H1 (cell line): ENCODE data around the gene ARMH1. TPM values are rescaled to one million over a fixed set of nuclear protein-coding genes. Genes with fewer than 3 reads are reported as not detected.
A peak's percentile ranks its signal among the peaks of the same experiment; 100 is the strongest.

ENCODE experiments used
- CTCF ChIA-PET: fragments of 300-600 bp; sonication (Branson Sonifier 250); formaldehyde crosslinking; loops from one replicate; lab custom pipeline; 2021; ENCODE audit not compliant: partially characterized antibody; lab: Charles Lee
- POLR2A ChIA-PET: fragments of 300-600 bp; sonication (Branson Sonifier 250); formaldehyde crosslinking; loops from one replicate; lab custom pipeline; 2021; ENCODE audit warnings: inconsistent platforms; ENCODE audit not compliant: partially characterized antibody; lab: Charles Lee
- DNase-seq, 2 experiments: peaks; one replicate each; pipeline versions ENCODE4 v3.0.0 to v3.0.0-alpha.2; 2010 to 2022; ENCODE audit warnings: low spot score in 2 of 2, low read depth in 1 of 2, mixed read lengths in 1 of 2
- FAIRE-seq: peaks from 2 replicates; lab custom pipeline; 2011; peaks lifted over from hg19 to GRCh38; lab: Jason Lieb, UNC
- H2AFZ ChIP-seq: 2 replicates; pipeline ENCODE4 v1.8.1; 2012; ENCODE audit warnings: low read length, inconsistent platforms
- H2AK5ac ChIP-seq: 2 replicates; pipeline ENCODE4 v1.6.1; 2013; ENCODE audit warnings: low read depth, low read length
- H2BK120ac ChIP-seq: replicated peaks from 2 replicates; pipeline ENCODE3; 2013; ENCODE audit warnings: low read depth, low read length, inconsistent platforms
- H2BK12ac ChIP-seq: 2 replicates; pipeline ENCODE4 v1.6.1; 2013; ENCODE audit warnings: low read depth, low read length
- H2BK15ac ChIP-seq: 2 replicates; pipeline ENCODE4 v1.6.1; 2013; ENCODE audit warnings: low read length
- H2BK20ac ChIP-seq: 2 replicates; pipeline ENCODE4 v1.6.1; 2013; ENCODE audit warnings: low read length
- H2BK5ac ChIP-seq: 2 replicates; pipeline ENCODE4 v1.6.1; 2013; ENCODE audit warnings: low read depth, low read length
- H3K14ac ChIP-seq: 2 replicates; pipeline ENCODE4 v1.6.1; 2013; ENCODE audit warnings: inconsistent platforms; ENCODE audit not compliant: insufficient read length
- H3K18ac ChIP-seq: 2 replicates; pipeline ENCODE4 v1.6.1; 2013; ENCODE audit warnings: low read length; ENCODE audit errors: extremely low read depth
- H3K23ac ChIP-seq: 2 replicates; pipeline ENCODE4 v1.6.1; 2013; ENCODE audit warnings: inconsistent platforms; ENCODE audit not compliant: insufficient read length
- H3K23me2 ChIP-seq: 2 replicates; pipeline ENCODE4 v1.6.1; 2013; ENCODE audit warnings: low read depth, low read length
- H3K27ac ChIP-seq: 2 replicates; pipeline ENCODE4 v1.6.1; 2011; ENCODE audit warnings: low read depth, low read length, inconsistent platforms
- H3K27me3 ChIP-seq, 4 experiments: replicated peaks in 1 of 4; 1 replicate in 1 of 4; 2 replicates in 3 of 4; pipeline versions ENCODE4 v1.6.1 to v1.8.1; 2011 to 2013; ENCODE audit warnings: low read length in 3 of 4, mild to moderate bottlenecking in 3 of 4, inconsistent platforms in 2 of 4, mixed read lengths in 2 of 4, moderate library complexity in 1 of 4; ENCODE audit not compliant: control insufficient read depth in 3 of 4, insufficient read depth in 3 of 4; ENCODE audit errors: extremely low read depth in 1 of 4
- H3K36me3 ChIP-seq, 4 experiments: 2 replicates each; pipeline versions ENCODE4 v1.6.1 to v1.8.1; 2011 to 2013; ENCODE audit warnings: mild to moderate bottlenecking in 4 of 4, low read length in 3 of 4, moderate library complexity in 2 of 4, control low read depth in 1 of 4, inconsistent platforms in 1 of 4; ENCODE audit not compliant: insufficient read depth in 4 of 4, control insufficient read depth in 2 of 4
- H3K4ac ChIP-seq: replicated peaks from 2 replicates; pipeline ENCODE3; 2013; ENCODE audit warnings: low read length, low read depth, mixed read lengths, inconsistent platforms; ENCODE audit not compliant: insufficient read length
- H3K4me1 ChIP-seq, 4 experiments: replicated peaks in 1 of 4; 1 replicate in 1 of 4; 2 replicates in 3 of 4; pipeline versions ENCODE4 v1.6.1 to v1.8.1; 2011 to 2013; ENCODE audit warnings: low read length in 3 of 4, inconsistent platforms in 2 of 4, mixed read lengths in 1 of 4; ENCODE audit not compliant: insufficient read depth in 4 of 4, control insufficient read depth in 3 of 4
- H3K4me2 ChIP-seq, 2 experiments: 2 replicates each; pipeline versions ENCODE4 v1.6.1 to v1.8.1; 2011 to 2013; ENCODE audit warnings: low read depth in 2 of 2, low read length in 2 of 2, control low read depth in 1 of 2, inconsistent platforms in 1 of 2, mild to moderate bottlenecking in 1 of 2; ENCODE audit not compliant: insufficient read depth in 1 of 2
- H3K4me3 ChIP-seq, 4 experiments: fragments of 200-600, 300-600 bp in 1 of 4; sonication (generic), shearing (Covaris generic), sonication (Bioruptor Twin) in 1 of 4; 2 replicates each; pipeline versions ENCODE4 v1.5.1 to v1.8.1; 2011 to 2016; ENCODE audit warnings: low read length in 4 of 4, low read depth in 3 of 4, control low read depth in 2 of 4, inconsistent platforms in 2 of 4, mild to moderate bottlenecking in 2 of 4, mixed read lengths in 1 of 4, moderate library complexity in 1 of 4; ENCODE audit not compliant: insufficient read depth in 2 of 4; ENCODE audit errors: extremely low read depth in 1 of 4
- H3K56ac ChIP-seq: replicated peaks from 2 replicates; pipeline ENCODE3; 2013; ENCODE audit warnings: low read depth, mild to moderate bottlenecking, mixed read lengths, low read length, inconsistent platforms; ENCODE audit not compliant: insufficient read length
- H3K79me1 ChIP-seq: 2 replicates; pipeline ENCODE4 v1.6.1; 2013; ENCODE audit warnings: low read depth, low read length, control low read depth
- H3K79me2 ChIP-seq, 2 experiments: 2 replicates each; pipeline versions ENCODE4 v1.6.1 to v1.8.1; 2012 to 2013; ENCODE audit warnings: low read length in 2 of 2, mild to moderate bottlenecking in 2 of 2, inconsistent platforms in 1 of 2; ENCODE audit not compliant: insufficient read depth in 2 of 2, control insufficient read depth in 1 of 2
- H3K9ac ChIP-seq, 4 experiments: replicated peaks in 1 of 4; 1 replicate in 1 of 4; 2 replicates in 3 of 4; pipeline versions ENCODE4 v1.6.1 to v1.8.1; 2011 to 2013; ENCODE audit warnings: low read depth in 3 of 4, low read length in 3 of 4, control low read depth in 2 of 4, mild to moderate bottlenecking in 2 of 4, moderate library complexity in 2 of 4, inconsistent platforms in 1 of 4; ENCODE audit errors: extremely low read depth in 1 of 4
- H3K9me3 ChIP-seq, 2 experiments: 2 replicates each; pipeline versions ENCODE4 v1.6.1 to v1.8.1; 2012 to 2013; ENCODE audit warnings: mild to moderate bottlenecking in 2 of 2, moderate library complexity in 2 of 2, control low read depth in 1 of 2, inconsistent platforms in 1 of 2, low read depth in 1 of 2, low read length in 1 of 2, mixed read lengths in 1 of 2; ENCODE audit not compliant: insufficient read depth in 2 of 2
- H4K20me1 ChIP-seq, 2 experiments: replicated peaks in 1 of 2; 2 replicates each; pipeline versions ENCODE3 to v1.8.1; 2011 to 2013; ENCODE audit warnings: inconsistent platforms in 2 of 2, low read length in 2 of 2, mild to moderate bottlenecking in 1 of 2; ENCODE audit not compliant: insufficient read depth in 2 of 2, control insufficient read depth in 1 of 2
- H4K5ac ChIP-seq: 2 replicates; pipeline ENCODE4 v1.6.1; 2013; ENCODE audit warnings: low read length, low read depth, mixed read lengths, inconsistent platforms; ENCODE audit not compliant: insufficient read length
- H4K8ac ChIP-seq: 2 replicates; pipeline ENCODE4 v1.8.0; 2013; ENCODE audit warnings: mild to moderate bottlenecking, moderate library complexity, low read length, inconsistent platforms; ENCODE audit not compliant: insufficient read depth; ENCODE audit errors: extremely low read depth
- H4K91ac ChIP-seq: replicated peaks from 2 replicates; pipeline ENCODE3; 2013; ENCODE audit warnings: low read length, mixed read lengths, inconsistent platforms; ENCODE audit not compliant: insufficient read length
- BCL11A ChIP-seq, 2 experiments: IDR thresholded peaks; one replicate each; pipeline ENCODE4 v1.6.1; 2011; ENCODE audit warnings: low read depth in 2 of 2, low read length in 2 of 2, mild to moderate bottlenecking in 2 of 2
- CTCF ChIP-seq, 3 experiments: IDR thresholded peaks; 1 replicate in 2 of 3; 2 replicates in 1 of 3; pipeline versions ENCODE4 v1.5.1 to v1.6.1; 2011; ENCODE audit warnings: low read length in 3 of 3, mild to moderate bottlenecking in 3 of 3, inconsistent platforms in 2 of 3, low read depth in 1 of 3, moderate library complexity in 1 of 3; ENCODE audit not compliant: insufficient read depth in 1 of 3; ENCODE audit errors: control extremely low read depth in 1 of 3
- JUN ChIP-seq: IDR thresholded peaks from 2 replicates; pipeline ENCODE4 v1.6.1; 2011; ENCODE audit warnings: low read depth, mild to moderate bottlenecking, improper control_type of control experiment, low read length
- RAD21 ChIP-seq, 2 experiments: IDR thresholded peaks in 1 of 2; conservative IDR thresholded peaks in 1 of 2; 2 replicates each; pipeline ENCODE4 v1.6.1; 2011; ENCODE audit warnings: low read depth in 2 of 2, low read length in 2 of 2, improper control_type of control experiment in 1 of 2, inconsistent platforms in 1 of 2, mild to moderate bottlenecking in 1 of 2, moderate library complexity in 1 of 2
- RNF2 ChIP-seq: fragments of 200-900, 300-1000 bp; sonication (generic); IDR thresholded peaks from 2 replicates; pipeline ENCODE4 v1.7.1; 2016; ENCODE audit warnings: borderline replicate concordance, low read depth, mild to moderate bottlenecking, antibody characterized with exemption, low read length; ENCODE audit not compliant: poor library complexity, severe bottlenecking; ENCODE audit errors: missing control alignments
- ZNF274 ChIP-seq: IDR thresholded peaks from 2 replicates; pipeline ENCODE4 v1.7.0; 2012; ENCODE audit warnings: low read length, borderline replicate concordance; ENCODE audit errors: extremely low read depth
- WGBS, 2 experiments: shearing (Covaris generic) in 1 of 2; methylation state at CpG; one replicate each; pipeline versions ENCODE4 v1.1.6 to v1.1.7; 2013 to 2015; ENCODE audit warnings: low lambda C conversion rate in 2 of 2, mixed read lengths in 2 of 2, inconsistent platforms in 1 of 2, low coverage in 1 of 2, missing lambda C conversion rate in 1 of 2; ENCODE audit not compliant: insufficient replicate concordance in 2 of 2, insufficient coverage in 1 of 2, insufficient read length in 1 of 2; ENCODE audit errors: extremely low coverage in 1 of 2, missing lambda C conversion rate in 1 of 2; 5-methylcytosine and 5-hydroxymethylcytosine counted together
- polyA plus RNA-seq, 7 experiments: library from polyadenylated mRNA; depleted of rRNA in 3 of 7; stranded (reverse) in 5 of 7; unstranded in 2 of 7; fragments of >200 nt in 5 of 7; fragments of 200-250 nt in 2 of 7; gene quantifications; 1 replicate in 5 of 7; 2 replicates in 1 of 7; 4 replicates in 1 of 7; pipeline versions ENCODE4 v1.2.1 to v1.2.3, GENCODE V29; 2011 to 2013; ENCODE audit warnings: missing spikeins in 2 of 7, mixed read lengths in 2 of 7
- total RNA-seq: library from RNA; stranded (reverse); fragmentation: NEBNext Ultra II Directional; extraction: Animal tissue kit (Norgen Biotek cat#: 25700); gene quantifications from 2 replicates; pipeline ENCODE4 v1.2.1, GENCODE V29; 2021

ARMH1 gene
- total and polyA plus RNA-seq, 2 of the 8 experiments (the other 6 are each of a cell fraction or from before 2014, with no cell fraction given) = 0.82 to 0.85 TPM

GRCh38 chr1:44714944-44715571 is 40.5 kb downstream of the ARMH1 start:
- no peak overlapping the region for H3K4ac ChIP-seq
- peak in 1 of 2 experiments; percentile 82 for DNase-seq
- no peaks in the 10 kb centered on the region for H3K79me2 ChIP-seq
- H3K9me3 ChIP-seq = no peaks in the 10 kb centered on the region
- FAIRE-seq = peak; percentile 93
- H3K27ac ChIP-seq = no peak overlapping the region
- H3K79me1 ChIP-seq = no peaks in the 10 kb centered on the region
- no peak overlapping the region for H3K23ac ChIP-seq
- no peak overlapping the region for H4K91ac ChIP-seq
- ChIA-PET POLR2A (interaction anchor here (0.6 to 22.5 kb wide), 2 partner anchors 65 to 93 kb away, joined by 3 to 428 read pairs; partner anchors contain the start of genes BEST4, BTBD19 and RPS8), CTCF (interaction anchor here (0.6 to 10.2 kb wide), 16 partner anchors 8 to 854 kb away, joined by 3 to 107 read pairs (median 4); partner anchors contain the start of genes ARMH1, RNU5D-1 and TMEM53)
- H2BK15ac ChIP-seq = no peak overlapping the region
- 29% methylated on average over 9 of the region's 9 CpGs; no CpG with 5 or more reads in 1 of the 2 experiments for WGBS, 2 experiments
- H3K9ac ChIP-seq = no peak overlapping the region
- no peak overlapping the region for H3K4me3 ChIP-seq
- H3K23me2 ChIP-seq = no peaks in the 10 kb centered on the region
- TF ChIP-seq RNF2 (no peak), ZNF274 (no peak), BCL11A (IDR thresholded peaks at IDR 0.05; ENCODE audit: low read depth in 2 of 2, low read length in 2 of 2) (no peak), JUN (no peak), RAD21 (IDR thresholded peaks at IDR 0.05 in 1 of 2, conservative IDR thresholded peaks at IDR 0.05 in 1 of 2; ENCODE audit: low read depth in 2 of 2, low read length in 2 of 2) (peak; percentile 69 to 79), CTCF (IDR thresholded peaks at IDR 0.05; ENCODE audit: control extremely low read depth in 1 of 3, insufficient read depth in 1 of 3, low read depth in 1 of 3, low read length in 3 of 3) (peak; percentile 81 to 97 (median 81))
- no peak overlapping the region for H2BK120ac ChIP-seq
- no peak overlapping the region for H2BK5ac ChIP-seq
- peak overlapping the region; percentile 96 for H2AFZ ChIP-seq
- no peaks in the 10 kb centered on the region for H3K27me3 ChIP-seq
- H3K56ac ChIP-seq = no peak overlapping the region
- no peak overlapping the region for H3K4me2 ChIP-seq
- no peak overlapping the region for H2BK20ac ChIP-seq
- no peaks in the 10 kb centered on the region for H3K36me3 ChIP-seq
- no peak overlapping the region for H3K18ac ChIP-seq
- no peak overlapping the region for H4K5ac ChIP-seq
- H2AK5ac ChIP-seq = no peak overlapping the region
- no peak overlapping the region for H3K14ac ChIP-seq
- H4K8ac ChIP-seq = no peak overlapping the region
- no peak overlapping the region for H2BK12ac ChIP-seq
- no peaks in the 10 kb centered on the region for H4K20me1 ChIP-seq
- no peaks in the 10 kb centered on the region for H3K4me1 ChIP-seq
